GM03348 (cell line): ENCODE results near the gene VPS25.
"Not testable (repeated sequence)": the region's sequence is repeated elsewhere in the genome, so short reads cannot be mapped to it uniquely, and the experiment has no call there.

Experiments used
- DNase-seq: peaks from one replicate; pipeline ENCODE4 v3.0.0; 2012; ENCODE audit warnings: low spot score

Gene VPS25

GRCh38 chr17:42768006-42768405 lies 5.2 kb upstream of the VPS25 start:
- not testable (repeated sequence) for DNase-seq

- DNase-seq: not testable (repeated sequence)
Measured at GRCh38 chr17:42769964-42770363, 3.3 kb upstream of the VPS25 start.

DNA sequence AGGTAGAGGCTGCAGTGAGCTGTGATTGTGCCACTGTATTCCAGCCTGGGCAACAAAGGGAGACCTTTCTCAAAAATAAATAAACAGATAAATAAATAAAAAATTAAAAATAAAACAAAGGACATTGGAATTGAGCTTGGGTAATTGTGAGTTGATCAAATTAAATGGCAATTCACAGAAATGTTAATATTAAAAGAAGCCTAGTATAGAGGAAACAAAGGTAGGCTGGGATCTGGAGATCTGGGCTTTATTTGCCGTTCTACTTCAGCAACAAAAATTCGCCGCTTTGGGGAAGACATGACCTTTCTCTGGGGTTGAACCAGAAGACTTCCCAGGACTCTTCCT lies 332 bp upstream of the VPS25 start:
- DNase-seq: no peak

DNA sequence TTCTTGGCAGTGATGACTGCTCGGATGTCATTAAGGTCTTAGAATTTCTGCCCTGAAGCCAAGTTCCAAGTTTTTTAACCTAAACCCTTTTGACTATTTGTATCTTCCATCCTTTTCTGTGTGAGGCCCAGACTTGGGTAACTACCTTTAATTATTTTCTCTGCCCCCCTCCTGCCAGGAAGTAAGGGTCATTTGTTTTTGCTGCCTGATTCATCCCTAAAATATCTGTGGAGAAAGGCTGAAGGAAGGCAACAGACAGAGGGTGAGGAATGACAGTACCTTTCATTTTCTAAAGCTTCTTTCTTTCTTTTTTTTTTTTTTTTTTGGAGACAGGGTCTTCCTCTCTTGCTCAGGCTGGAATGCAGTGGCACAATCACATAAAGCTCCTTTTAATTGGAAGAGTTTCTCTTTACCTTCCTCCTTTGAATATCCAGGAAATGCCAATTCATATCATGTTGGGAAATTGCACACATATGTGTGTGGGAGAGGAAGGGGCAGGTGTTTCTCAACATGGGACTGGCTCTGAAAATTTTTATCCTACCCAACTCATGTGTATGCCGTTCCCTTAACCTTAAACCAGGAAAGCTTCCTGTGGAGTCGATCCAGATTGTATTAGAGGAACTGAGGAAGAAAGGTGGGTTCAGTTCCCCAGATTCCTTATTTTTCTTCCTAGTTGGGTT lies 957 bp downstream of the VPS25 start:
- peak; percentile 43 for DNase-seq

GRCh38 chr17:42775534-42776098 lies 2.4 kb downstream of the VPS25 start:
- no peak for DNase-seq

GRCh38 chr17:42778570-42778969 lies 5.3 kb downstream of the VPS25 start:
- DNase-seq: no peak

DNA sequence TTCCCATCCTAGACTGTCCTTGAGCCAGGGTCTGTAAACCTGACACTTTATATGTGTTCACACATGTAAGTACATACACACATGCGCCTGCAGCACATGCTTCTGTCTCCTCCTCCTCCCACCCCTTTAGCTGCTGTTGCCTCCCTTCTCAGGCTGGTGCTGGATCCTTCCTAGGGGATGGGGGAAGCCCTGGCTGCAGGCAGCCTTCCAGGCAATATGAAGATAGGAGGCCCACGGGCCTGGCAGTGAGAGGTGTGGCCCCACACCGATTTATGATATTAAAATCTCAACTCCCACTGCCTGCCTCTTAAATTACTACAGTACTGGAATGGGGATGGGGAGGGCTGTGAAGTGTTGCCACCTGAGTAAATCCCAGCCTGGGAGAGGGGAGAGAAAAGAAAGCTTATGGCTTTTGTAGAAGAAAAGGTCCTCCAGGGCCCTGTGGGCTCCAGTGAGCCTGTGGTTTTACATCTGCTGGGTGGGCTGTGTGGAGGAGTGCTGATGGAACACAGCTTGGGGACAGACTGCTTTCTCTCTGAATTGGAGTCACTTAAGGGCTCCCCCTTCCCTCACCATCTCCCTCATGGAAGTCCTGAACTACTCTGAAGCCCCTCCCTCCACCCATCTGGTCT lies 6.2 kb downstream of the VPS25 start:
- DNase-seq: no peak

DNA sequence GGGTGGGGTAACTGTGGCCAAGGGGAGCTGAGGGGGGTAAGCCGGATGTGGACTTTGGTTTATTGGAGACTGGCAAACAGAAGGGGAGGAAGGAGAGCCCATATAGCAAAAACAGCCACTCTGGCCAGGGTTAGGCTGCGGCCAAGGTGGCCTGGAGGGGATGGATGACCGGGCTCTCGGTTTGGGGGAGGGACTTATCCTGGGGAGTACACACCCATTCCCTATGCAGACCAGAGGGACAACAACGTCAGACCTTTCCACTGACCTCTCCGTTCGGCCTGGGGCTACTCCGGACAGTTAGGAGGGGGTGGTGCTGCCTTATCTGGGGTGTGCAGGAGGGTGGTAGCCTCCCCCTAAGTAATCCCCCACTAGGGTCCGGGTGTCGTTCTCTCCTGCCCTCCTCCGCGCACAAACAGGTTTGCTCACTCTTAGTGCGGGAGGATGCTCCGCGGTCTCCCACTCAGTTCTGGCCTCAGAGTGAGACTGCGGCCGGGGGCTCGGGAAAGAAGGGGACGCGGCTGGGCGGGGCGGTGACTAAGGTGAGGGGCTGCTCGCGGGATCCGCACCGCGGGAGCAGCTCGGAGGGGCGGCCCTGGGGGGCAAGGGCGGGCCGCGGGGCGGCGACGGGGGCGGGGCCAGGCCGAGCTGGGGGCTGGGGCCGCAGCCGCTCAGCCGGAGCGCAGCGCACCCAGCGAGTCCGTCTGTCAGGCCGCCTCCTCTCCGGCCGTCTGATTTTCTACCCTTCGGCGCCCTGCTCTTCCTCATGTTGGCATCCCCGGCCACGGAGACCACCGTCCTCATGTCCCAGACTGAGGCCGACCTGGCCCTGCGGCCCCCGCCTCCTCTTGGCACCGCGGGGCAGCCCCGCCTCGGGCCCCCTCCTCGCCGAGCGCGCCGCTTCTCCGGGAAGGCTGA lies 6.9 kb downstream of the VPS25 start, which contains the start of gene WNK4:
Gene WNK4, plus strand, starts transcription at position 675 of the 915 bp plus-strand sequence. Its CDS starts 89 bp downstream, at position 764.
- peak; percentile 92 for DNase-seq

- peak; percentile 54 for DNase-seq
Measured at GRCh38 chr17:42780851-42781638, 7.8 kb downstream of the VPS25 start.

DNA sequence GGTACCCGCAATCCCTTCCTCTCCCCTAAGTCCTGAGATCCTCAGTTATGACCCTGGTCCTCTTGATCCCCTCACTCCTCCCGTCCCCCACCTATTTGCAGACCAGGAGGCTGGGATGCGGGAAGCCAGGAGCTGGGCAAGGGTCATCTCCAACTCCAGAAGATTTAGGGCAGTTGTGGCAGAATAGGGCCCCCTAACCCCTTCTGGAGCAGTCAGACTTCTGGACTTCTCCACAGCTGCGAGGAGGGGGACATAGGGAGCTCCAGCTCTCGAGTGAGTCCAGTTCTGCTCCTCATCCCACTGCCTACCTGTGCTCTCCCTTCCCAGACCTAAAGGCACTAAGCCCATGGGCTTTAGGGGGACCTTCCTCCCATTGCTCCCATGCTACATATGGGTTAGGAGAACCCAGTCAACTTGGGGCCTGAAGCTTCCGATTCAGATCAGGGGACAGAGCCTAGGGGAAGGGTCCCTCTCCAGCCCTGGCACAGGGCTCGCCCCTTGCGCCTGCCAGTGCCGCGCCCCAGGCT lies 8.5 kb downstream of the VPS25 start:
- DNase-seq: no peak

DNA sequence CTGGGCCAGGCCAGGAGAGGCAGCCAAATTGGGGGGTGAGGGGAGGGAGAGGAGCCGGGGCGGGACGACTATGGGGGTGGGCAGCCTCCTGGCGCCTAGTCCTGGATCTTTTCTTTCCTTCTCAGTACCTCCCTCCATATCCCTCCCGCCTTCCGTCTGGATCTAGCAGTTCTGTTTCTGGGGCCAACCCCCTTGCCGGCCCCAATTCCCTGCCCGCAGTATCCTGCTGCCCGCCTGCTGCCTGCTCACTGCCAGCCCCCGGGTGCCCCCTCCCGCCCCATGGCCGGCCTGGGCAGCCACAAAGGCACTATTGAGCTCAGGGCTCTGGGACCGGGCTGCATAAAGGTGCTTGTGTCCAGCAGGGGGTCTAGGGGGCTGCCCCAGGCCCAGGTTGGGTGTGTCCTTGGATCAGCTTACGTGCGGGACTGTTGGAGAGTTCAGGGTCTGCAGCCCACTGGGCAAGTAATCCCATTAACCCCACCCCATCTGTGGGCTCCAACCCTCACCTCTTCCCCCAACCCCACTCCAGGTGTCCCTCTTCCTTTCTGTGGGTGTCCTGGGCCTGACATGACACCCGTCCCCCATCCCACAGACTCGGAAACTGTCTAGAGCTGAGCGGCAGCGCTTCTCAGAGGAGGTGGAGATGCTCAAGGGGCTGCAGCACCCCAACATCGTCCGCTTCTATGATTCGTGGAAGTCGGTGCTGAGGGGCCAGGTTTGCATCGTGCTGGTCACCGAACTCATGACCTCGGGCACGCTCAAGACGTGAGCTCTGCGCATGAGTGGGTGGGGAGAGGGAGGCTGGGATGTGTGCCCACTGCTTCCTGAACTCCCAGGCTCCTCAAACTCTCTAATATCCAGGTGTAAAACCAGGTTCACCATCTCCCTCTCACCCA lies 9.2 kb downstream of the VPS25 start:
- DNase-seq: peak; percentile 72

DNA sequence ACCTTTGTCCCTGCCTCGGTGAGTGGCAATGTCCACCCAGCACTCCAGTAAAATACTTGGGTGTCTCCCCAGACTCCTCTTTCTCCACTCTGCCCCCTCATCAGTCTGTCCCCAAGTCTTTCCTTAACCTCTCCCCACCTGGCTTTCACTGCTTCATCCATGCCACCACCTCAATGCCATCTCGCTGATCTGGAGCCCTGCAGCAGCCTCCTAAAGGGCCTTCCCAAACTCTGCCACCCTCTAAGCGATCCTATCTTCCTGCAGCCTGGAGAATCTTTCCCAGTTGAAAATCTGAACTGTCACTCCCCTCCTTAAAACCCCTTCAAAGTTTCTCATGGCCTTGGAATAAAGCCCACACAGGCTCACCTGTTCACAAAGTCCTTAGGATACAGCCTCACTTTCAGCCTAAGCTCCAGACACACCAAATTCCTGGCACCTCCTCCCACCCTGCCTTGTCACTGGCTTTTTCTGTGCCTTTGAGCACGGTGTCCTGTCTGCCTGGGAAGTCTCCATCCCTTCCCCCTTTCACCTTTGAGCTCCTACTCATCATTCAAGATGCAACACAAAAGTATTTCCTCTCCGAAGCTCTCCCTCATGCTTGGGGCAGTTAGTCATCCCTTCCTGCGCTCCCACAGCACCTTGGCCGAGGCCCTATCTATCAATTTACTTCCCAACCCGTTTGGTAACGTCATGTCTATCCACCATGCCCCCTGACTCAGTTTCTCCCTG lies 10.0 kb downstream of the VPS25 start:
- DNase-seq: peak; percentile 83

DNA sequence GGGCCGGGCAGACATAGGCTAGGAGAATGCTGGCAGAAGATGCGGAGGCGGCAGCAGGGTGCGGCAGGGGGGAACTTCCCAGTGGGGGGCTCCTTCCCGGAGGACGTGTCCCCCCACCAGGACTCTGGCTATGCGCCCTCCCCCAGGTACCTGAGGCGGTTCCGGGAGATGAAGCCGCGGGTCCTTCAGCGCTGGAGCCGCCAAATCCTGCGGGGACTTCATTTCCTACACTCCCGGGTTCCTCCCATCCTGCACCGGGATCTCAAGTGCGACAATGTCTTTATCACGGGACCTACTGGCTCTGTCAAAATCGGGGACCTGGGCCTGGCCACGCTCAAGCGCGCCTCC lies 10.5 kb downstream of the VPS25 start:
- no peak for DNase-seq

- no peak for DNase-seq
Measured at GRCh38 chr17:42784409-42784808, 11.2 kb downstream of the VPS25 start.

GRCh38 chr17:42784811-42785592 lies 11.8 kb downstream of the VPS25 start:
- no peak for DNase-seq

DNA sequence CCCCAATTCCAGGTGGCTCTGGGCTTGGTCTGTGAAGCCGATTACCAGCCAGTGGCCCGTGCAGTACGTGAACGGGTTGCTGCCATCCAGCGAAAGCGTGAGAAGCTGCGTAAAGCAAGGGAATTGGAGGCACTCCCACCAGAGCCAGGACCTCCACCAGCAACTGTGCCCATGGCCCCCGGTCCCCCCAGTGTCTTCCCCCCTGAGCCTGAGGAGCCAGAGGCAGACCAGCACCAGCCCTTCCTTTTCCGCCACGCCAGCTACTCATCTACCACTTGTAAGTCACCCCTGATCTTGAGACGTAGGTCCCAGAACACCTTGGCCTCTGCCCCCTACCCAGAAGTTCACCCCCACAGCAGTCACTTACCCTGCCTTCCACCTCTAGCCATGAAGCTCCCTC lies 14.0 kb downstream of the VPS25 start:
- no peak for DNase-seq

GRCh38 chr17:42791948-42792347 lies 18.7 kb downstream of the VPS25 start:
- no peak for DNase-seq

DNA sequence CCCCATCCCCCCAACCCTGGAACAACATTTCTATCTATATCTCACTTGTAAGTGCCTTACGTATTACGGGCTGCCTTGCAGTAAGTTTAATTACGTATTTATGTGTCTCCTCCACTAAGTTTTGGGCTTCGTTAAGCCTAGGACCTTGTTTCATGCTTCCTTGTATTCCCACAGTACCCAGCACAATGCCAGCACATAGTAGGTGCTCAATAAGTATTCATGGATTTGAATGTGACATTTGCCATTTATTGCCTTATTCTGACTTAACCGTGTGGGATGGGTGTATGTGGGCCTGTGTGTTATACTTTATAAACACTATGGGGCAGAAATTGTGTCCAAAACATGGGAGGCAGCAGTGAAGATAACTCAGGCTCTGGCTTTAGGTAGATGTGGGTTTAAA lies 19.3 kb downstream of the VPS25 start:
- no peak for DNase-seq

GRCh38 chr17:42795061-42795460 lies 21.8 kb downstream of the VPS25 start:
- no peak for DNase-seq
